DMS 273 treated with DMSO at 0.1 percent for 48 hours (cell line): Measurements from ENCODE around the gene MINAR2.

ENCODE experiments used
- DNase-seq: peaks from one replicate; lab custom pipeline; 2025; lab: John Stamatoyannopoulos, UW

MINAR2 gene

DNA sequence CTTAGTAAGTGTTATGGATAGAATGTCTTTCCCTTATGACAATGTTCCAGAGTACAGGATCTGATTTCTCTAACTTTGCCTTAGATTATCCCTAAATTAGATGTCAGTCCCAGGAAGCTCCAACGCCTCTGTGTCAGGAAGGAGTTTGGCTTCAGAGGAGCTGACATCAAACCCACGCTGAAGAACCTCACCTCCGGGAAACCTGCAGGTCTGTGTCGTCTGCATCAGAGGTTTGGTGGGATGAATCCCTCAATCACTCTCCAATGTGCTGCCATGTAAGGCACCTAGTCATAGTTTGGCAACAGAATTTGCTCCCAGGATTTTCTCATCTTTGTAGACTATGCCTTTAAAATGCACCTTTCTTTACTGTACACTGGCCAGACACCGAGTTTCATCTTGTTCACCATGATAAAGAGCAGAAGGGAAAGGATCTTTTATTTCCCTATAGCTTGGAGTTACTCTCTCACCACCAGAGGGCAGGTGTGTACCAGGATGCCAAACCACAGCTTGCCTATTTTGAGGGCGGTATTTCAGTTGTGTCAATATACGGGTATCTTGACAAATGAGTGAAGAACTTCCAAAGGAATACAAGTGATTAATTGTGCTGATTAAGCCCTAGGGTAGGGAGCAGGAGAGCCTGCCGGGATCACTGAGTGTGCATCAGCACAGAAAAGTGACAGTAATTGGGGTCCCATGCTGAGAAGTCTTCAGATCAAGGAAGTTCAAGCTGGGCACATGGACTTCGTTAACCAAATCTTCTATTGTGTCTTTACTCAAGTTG lies 23.4 kb downstream of the MINAR2 start:
- DNase-seq: no peak

DNA sequence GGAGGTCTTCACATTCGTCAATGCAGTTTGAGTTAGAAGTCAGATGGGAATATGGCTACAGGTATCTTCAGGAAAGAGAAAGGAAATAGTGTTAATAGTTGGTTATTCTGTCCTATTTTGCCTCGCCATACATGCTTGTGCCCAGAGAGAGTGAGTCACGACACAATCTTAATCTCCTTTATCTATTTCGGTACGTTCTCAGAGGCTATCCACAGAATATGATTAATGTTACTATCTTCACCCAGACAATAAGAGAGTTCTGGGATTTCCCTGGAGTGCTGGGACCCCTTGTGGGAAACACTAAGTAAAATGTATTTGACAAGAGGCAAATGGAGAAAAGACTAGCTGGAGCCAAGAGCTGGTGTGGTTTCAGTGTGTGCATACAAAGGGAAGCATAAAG lies 25.5 kb downstream of the MINAR2 start:
- DNase-seq: no peak

DNA sequence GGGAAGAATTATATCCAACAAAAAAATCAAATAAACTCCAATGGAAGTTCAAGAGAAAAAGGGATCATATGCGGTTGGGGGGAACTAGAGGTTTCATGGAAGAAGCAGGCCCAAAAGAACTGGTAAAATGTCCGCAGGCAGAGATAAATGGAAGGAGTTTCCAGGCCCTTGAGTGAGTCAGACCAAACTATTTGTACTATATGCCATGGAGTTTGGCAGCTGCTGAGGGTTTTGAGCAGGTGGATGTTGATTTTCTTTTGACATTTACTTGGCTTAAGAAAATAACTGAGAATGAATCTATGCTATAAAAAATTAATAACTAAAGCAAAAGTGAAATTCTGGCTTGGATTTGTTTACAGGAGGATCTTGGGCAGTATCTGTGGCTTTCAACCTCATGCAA lies 33.7 kb downstream of the MINAR2 start:
- no peak for DNase-seq

DNA sequence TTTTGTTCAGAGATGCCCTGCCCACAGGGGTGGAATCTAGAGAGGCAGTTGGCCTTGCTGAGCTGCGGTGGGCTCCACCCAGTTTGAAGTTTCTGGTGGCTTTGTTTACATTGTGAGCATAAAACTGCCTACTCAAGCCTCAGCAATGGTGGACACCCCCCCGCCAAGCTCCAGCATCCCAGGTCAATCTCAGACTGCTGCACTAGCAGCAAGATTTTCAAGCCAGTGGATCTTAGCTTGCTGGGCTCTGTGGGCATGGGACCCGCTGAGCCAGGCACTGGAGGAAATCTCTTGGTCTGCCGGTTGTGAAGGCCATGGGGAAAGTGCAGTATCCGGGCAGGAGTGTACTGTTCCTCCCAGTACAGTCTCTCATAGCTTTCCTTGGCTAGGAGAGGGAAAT lies 55.5 kb downstream of the MINAR2 start:
- no peak for DNase-seq

DNA sequence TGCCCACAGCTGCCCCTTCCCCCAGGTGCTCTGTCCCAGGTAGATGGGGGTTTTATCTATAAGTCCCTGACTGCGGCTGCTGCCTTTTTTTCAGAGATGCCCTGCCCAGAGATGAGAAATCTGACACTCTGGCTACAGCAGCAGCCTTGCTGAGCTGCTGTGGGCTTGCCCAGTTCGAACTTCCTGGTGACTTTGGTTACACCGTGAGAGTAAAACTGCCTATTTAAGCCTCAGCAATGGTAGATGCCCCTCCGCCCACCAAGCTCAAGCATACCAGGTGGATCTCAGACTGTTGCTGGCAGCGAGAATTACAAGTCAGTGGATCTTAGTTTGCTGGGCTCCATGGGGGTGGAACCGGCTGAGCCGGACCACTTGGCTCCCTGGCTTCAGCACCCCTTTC lies 56.8 kb downstream of the MINAR2 start:
- DNase-seq: no peak

DNA sequence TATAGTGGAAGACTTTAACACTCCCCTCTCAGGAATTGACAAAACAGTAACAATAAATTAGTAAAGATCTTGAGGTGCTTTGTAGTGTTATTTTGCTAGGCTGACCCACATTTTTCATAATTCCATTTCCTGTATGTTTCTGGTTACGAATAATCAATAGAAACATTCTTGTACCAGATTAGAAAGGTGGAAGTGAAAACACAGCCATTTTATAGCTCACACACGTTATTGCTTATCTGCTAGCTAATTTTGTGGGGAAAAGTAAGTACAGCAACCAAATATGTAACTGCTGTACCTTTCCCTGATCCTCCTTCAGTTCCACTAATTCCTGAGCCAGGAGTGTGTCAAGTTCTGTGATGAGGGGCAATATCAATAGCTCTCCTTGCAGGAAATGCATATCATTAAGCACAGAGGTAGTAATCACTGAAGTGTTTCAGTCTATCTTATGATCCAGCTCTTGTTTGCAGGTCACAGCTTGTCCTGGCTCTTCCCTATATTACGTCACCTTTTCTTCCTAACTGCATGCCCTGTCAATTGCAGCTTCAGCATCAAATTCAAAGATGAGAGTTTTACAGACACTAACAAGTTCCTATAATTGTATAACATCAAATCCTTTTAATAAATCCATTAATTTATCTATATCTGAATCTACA lies 59.4 kb downstream of the MINAR2 start:
- no peak for DNase-seq
